Panc1 (cell line): ENCODE results near the gene AP3M1.

Experiments used
- SIN3A ChIP-seq: IDR thresholded peaks from 2 replicates; pipeline ENCODE4 v1.6.1; 2012; ENCODE audit warnings: low read depth, mild to moderate bottlenecking, low read length, moderate library complexity, borderline replicate concordance; ENCODE audit not compliant: insufficient read depth
- TF ChIP-seq, protein P1 (sequence below): fragments of 450-650 bp; IDR thresholded peaks from 2 replicates; pipeline ENCODE4 v1.5.1; 2017; ENCODE audit warnings: mild to moderate bottlenecking
- TF ChIP-seq, protein P2 (sequence below), 2 experiments: IDR thresholded peaks; 2 replicates each; pipeline ENCODE4 v1.6.1; 2011 to 2012; ENCODE audit warnings: low read depth in 2 of 2, control low read depth in 1 of 2, low read length in 1 of 2, mild to moderate bottlenecking in 1 of 2, moderate library complexity in 1 of 2; ENCODE audit not compliant: insufficient read depth in 1 of 2

DNA sequence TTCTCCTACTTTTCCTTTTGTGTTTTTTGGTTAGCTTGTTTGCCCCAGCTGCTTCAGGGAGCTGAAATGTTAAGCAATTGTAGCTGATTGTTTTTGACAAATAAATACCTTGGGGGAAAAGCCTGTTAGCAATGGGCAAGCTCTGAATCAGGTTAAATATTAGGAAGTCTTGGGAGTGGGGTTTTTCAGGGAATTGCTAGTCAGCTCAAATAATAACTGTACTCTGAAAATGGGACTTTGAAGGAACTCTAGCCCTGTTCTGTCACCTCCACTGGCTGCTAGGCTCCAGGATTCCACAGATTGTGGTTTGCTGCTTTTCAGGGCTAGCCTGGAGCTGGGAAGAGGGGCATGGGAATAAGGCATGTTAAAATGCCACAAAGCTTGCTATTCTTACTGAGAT is 39.9 kb upstream of the AP3M1 start:
- TF ChIP-seq, protein P1, sequence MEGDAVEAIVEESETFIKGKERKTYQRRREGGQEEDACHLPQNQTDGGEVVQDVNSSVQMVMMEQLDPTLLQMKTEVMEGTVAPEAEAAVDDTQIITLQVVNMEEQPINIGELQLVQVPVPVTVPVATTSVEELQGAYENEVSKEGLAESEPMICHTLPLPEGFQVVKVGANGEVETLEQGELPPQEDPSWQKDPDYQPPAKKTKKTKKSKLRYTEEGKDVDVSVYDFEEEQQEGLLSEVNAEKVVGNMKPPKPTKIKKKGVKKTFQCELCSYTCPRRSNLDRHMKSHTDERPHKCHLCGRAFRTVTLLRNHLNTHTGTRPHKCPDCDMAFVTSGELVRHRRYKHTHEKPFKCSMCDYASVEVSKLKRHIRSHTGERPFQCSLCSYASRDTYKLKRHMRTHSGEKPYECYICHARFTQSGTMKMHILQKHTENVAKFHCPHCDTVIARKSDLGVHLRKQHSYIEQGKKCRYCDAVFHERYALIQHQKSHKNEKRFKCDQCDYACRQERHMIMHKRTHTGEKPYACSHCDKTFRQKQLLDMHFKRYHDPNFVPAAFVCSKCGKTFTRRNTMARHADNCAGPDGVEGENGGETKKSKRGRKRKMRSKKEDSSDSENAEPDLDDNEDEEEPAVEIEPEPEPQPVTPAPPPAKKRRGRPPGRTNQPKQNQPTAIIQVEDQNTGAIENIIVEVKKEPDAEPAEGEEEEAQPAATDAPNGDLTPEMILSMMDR = no peak
- no peak for TF ChIP-seq SIN3A
- TF ChIP-seq, protein P2, sequence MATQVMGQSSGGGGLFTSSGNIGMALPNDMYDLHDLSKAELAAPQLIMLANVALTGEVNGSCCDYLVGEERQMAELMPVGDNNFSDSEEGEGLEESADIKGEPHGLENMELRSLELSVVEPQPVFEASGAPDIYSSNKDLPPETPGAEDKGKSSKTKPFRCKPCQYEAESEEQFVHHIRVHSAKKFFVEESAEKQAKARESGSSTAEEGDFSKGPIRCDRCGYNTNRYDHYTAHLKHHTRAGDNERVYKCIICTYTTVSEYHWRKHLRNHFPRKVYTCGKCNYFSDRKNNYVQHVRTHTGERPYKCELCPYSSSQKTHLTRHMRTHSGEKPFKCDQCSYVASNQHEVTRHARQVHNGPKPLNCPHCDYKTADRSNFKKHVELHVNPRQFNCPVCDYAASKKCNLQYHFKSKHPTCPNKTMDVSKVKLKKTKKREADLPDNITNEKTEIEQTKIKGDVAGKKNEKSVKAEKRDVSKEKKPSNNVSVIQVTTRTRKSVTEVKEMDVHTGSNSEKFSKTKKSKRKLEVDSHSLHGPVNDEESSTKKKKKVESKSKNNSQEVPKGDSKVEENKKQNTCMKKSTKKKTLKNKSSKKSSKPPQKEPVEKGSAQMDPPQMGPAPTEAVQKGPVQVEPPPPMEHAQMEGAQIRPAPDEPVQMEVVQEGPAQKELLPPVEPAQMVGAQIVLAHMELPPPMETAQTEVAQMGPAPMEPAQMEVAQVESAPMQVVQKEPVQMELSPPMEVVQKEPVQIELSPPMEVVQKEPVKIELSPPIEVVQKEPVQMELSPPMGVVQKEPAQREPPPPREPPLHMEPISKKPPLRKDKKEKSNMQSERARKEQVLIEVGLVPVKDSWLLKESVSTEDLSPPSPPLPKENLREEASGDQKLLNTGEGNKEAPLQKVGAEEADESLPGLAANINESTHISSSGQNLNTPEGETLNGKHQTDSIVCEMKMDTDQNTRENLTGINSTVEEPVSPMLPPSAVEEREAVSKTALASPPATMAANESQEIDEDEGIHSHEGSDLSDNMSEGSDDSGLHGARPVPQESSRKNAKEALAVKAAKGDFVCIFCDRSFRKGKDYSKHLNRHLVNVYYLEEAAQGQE (IDR thresholded peaks at IDR 0.05; ENCODE audit: insufficient read depth in 1 of 2, low read depth in 2 of 2, low read length in 1 of 2) = no peak
